Measurements from ENCODE around the gene PIP4K2A. TPM values are rescaled to one million over a fixed set of nuclear protein-coding genes. Genes with fewer than 3 reads are reported as not detected.

PIP4K2A gene
- total and polyA plus RNA-seq, 2 of the 13 experiments (the other 11 are each of a cell fraction or from before 2014, with no cell fraction given), result 9.1 to 22.6 TPM

GRCh38 chr10:22489975-22490374 is 224.4 kb downstream of the PIP4K2A start (continued):
- TF ChIP-seq ZNF580 (CRISPR knock-in tag; IDR thresholded peaks at IDR 0.05; ENCODE audit: borderline replicate concordance, low read depth), result no peak
- no peak for TF ChIP-seq ZNF629 (CRISPR knock-in tag; conservative IDR thresholded peaks at IDR 0.05)
- no peak for TF ChIP-seq RBM39 (IDR thresholded peaks at IDR 0.05; ENCODE audit: low read depth, low read length, poor library complexity, severe bottlenecking)
- TF ChIP-seq RFX1 (IDR thresholded peaks at IDR 0.05), result no peak
- no peak for TF ChIP-seq HOMEZ (CRISPR knock-in tag; IDR thresholded peaks at IDR 0.05; ENCODE audit: low read depth)
- TF ChIP-seq TEAD3 (CRISPR knock-in tag; optimal IDR thresholded peaks at IDR 0.05; ENCODE audit: borderline replicate concordance), result no peak

GRCh38 chr10:22489467-22489866 is 224.9 kb downstream of the PIP4K2A start:
- ATAC-seq (no peak), DNase-seq (ENCODE audit: low spot score) (no peak), FAIRE-seq (no peak)
- TF ChIP-seq JARID2 (CRISPR knock-in tag; IDR thresholded peaks at IDR 0.05; ENCODE audit: insufficient replicate concordance), result no peak
- TF ChIP-seq ZNF350 (CRISPR knock-in tag; IDR thresholded peaks at IDR 0.05; ENCODE audit: borderline replicate concordance, low read depth), result no peak
- no peak for TF ChIP-seq SOX6 (IDR thresholded peaks at IDR 0.05)
- no peak for TF ChIP-seq SOX6 (CRISPR knock-in tag; IDR thresholded peaks at IDR 0.05)
- no peak for TF ChIP-seq ZNF775 (CRISPR knock-in tag; IDR thresholded peaks at IDR 0.05; ENCODE audit: borderline replicate concordance)
- TF ChIP-seq ZNF512 (CRISPR knock-in tag; IDR thresholded peaks at IDR 0.05), result no peak
- no peak for TF ChIP-seq ZNF12 (CRISPR knock-in tag; IDR thresholded peaks at IDR 0.05)
- TF ChIP-seq STAT5B (CRISPR knock-in tag; IDR thresholded peaks at IDR 0.05), result no peak
- no peak for TF ChIP-seq ZNF354B (CRISPR knock-in tag; IDR thresholded peaks at IDR 0.05)
- H3K79me2 ChIP-seq (ENCODE audit: insufficient read depth, low read length), result no peaks in the 10 kb centered on the region
- no peak overlapping the region for H3K4me2 ChIP-seq (ENCODE audit: low read depth, low read length)
- no peak overlapping the region for H3K4me3 ChIP-seq (replicated peaks in 1 of 3; ENCODE audit: insufficient read depth in 1 of 3, low read depth in 2 of 3, low read length in 3 of 3)
- CTCF ChIA-PET (ENCODE audit: low intra/inter-chr PET ratio, low total read pairs), result no interaction called here
- H3K4me1 ChIP-seq (ENCODE audit: insufficient read depth, low read length), result no peaks in the 10 kb centered on the region
- H2AFZ ChIP-seq (ENCODE audit: low read length), result no peak overlapping the region
- H3K36me3 ChIP-seq (replicated peaks in 1 of 2; ENCODE audit: control insufficient read depth in 1 of 2, insufficient read depth in 2 of 2, low read length in 2 of 2), result no peaks in the 10 kb centered on the region
- WGBS (ENCODE audit: low lambda C conversion rate), result 56% methylated on average over 4 of the region's 4 CpGs
- in situ Hi-C loops (cut with HindIII; ENCODE audit: extremely low pct_ligation_motif_present, low pct_unique_long_range_greater_than_20kb) (no loop called here), intact Hi-C loops (cut with micrococcal nuclease; ENCODE audit: unreplicated experiment) (no loop called here)
- H3K27ac ChIP-seq (ENCODE audit: extremely low read length, insufficient read depth, low read length), result no peak overlapping the region
- H3K9me3 ChIP-seq (ENCODE audit: low read length), result no peaks in the 10 kb centered on the region
- no peaks in the 10 kb centered on the region for H4K20me1 ChIP-seq (ENCODE audit: insufficient read depth, low read length)
- H3K9ac ChIP-seq (ENCODE audit: insufficient read depth, low read depth, low read length), result no peak overlapping the region
- no TSS peak for BruUV-seq (replicated peaks)
- POLR2A ChIA-PET, result no interaction called here
- H3K27me3 ChIP-seq (ENCODE audit: control insufficient read depth in 1 of 2, insufficient read depth in 2 of 2, low read length in 2 of 2), result no peaks in the 10 kb centered on the region; a peak in 1 of 5 replicates
